Activated CD4-positive, alpha-beta T cell treated with anti-CD3 and anti-CD28 coated beads, Interleukin-2, amount 10 ng/mL, durations not matched to agents 7 days and 5 days (primary cell): ENCODE measurements around the gene PACSIN1. TPM values are rescaled to one million over a fixed set of nuclear protein-coding genes. Genes with fewer than 3 reads are reported as not detected.

Experiments used
- CTCF ChIA-PET: fragments of 350-600 bp; sonication (Branson Sonifier 250); formaldehyde crosslinking; loops from one replicate; lab custom pipeline; 2021; ENCODE audit warnings: antibody characterized with exemption; lab: Charles Lee
- POLR2A ChIA-PET: fragments of 350-600 bp; sonication (Branson Sonifier 250); formaldehyde crosslinking; loops from one replicate; lab custom pipeline; 2021; ENCODE audit warnings: antibody characterized with exemption; lab: Charles Lee
- DNase-seq: peaks from one replicate; pipeline ENCODE4 v3.0.0-alpha.2; 2020
- H3K27ac Mint-ChIP-seq: one replicate; pipeline ENCODE4 v1.8.0; 2021; ENCODE audit warnings: mild to moderate bottlenecking, moderate library complexity, mixed read lengths
- H3K27me3 Mint-ChIP-seq: one replicate; pipeline ENCODE4 v1.8.0; 2021; ENCODE audit warnings: mixed read lengths
- H3K36me3 Mint-ChIP-seq: one replicate; pipeline ENCODE4 v1.8.0; 2021; ENCODE audit warnings: low read depth, mixed read lengths
- H3K4me1 Mint-ChIP-seq: one replicate; pipeline ENCODE4 v1.8.0; 2021; ENCODE audit warnings: mixed read lengths
- H3K4me3 Mint-ChIP-seq: one replicate; pipeline ENCODE4 v1.8.0; 2021; ENCODE audit warnings: mild to moderate bottlenecking, moderate library complexity, mixed read lengths
- H3K9me3 Mint-ChIP-seq: one replicate; pipeline ENCODE4 v1.8.0; 2021; ENCODE audit warnings: mixed read lengths
- total RNA-seq, 2 experiments: library from RNA; stranded (reverse); gene quantifications; one replicate each; pipeline ENCODE4 v1.2.3, GENCODE V29; 2021

PACSIN1 gene
- total RNA-seq, 2 experiments from 2014 or later, result 1.6 to 1.7 TPM

- peak overlapping the region; percentile 41 for H3K27ac Mint-ChIP-seq
- peaks cover 6% of the 10 kb centered on the region for H3K4me1 Mint-ChIP-seq
- CTCF ChIA-PET, result interaction anchor here (0.7 kb wide), 1 partner anchor 47 kb away, joined by 3 read pairs; no protein-coding TSS in a partner anchor
Observed at GRCh38 chr6:34462551-34462971, 3.3 kb upstream of the PACSIN1 start.

GRCh38 chr6:34463299-34463698, 2.6 kb upstream of the PACSIN1 start:
- Mint-ChIP-seq H3K4me1 (peaks cover 6% of the 10 kb centered on the region), H3K27me3 (peaks cover 31% of the 10 kb centered on the region), H3K27ac (no peak overlapping the region), H3K9me3 (no peaks in the 10 kb centered on the region), H3K4me3 (no peak overlapping the region), H3K36me3 (no peaks in the 10 kb centered on the region)
- POLR2A ChIA-PET, result no interaction called here
- no peak for DNase-seq
- CTCF ChIA-PET, result interaction anchor here (1.5 kb wide), 1 partner anchor 146 kb away, joined by 4 read pairs; no protein-coding TSS in a partner anchor

More at GRCh38 chr6:34462551-34462971, 3.3 kb upstream of the PACSIN1 start:
- H3K27me3 Mint-ChIP-seq, result peaks cover 31% of the 10 kb centered on the region
- H3K4me3 Mint-ChIP-seq, result no peak overlapping the region
- H3K36me3 Mint-ChIP-seq, result no peaks in the 10 kb centered on the region
- no peak for DNase-seq
- no peaks in the 10 kb centered on the region for H3K9me3 Mint-ChIP-seq
- POLR2A ChIA-PET, result no interaction called here

- H3K4me1 Mint-ChIP-seq, result peaks cover 6% of the 10 kb centered on the region
- no peak overlapping the region for H3K27ac Mint-ChIP-seq
- peaks cover 31% of the 10 kb centered on the region for H3K27me3 Mint-ChIP-seq
- no peak for DNase-seq
- POLR2A ChIA-PET, result no interaction called here
- CTCF ChIA-PET, result interaction anchor here (0.6 to 1.5 kb wide), 2 partner anchors 145 to 253 kb away, joined by 4 read pairs; no protein-coding TSS in a partner anchor
- H3K9me3 Mint-ChIP-seq, result no peaks in the 10 kb centered on the region
- no peak overlapping the region for H3K4me3 Mint-ChIP-seq
- H3K36me3 Mint-ChIP-seq, result no peaks in the 10 kb centered on the region
Observed at GRCh38 chr6:34463849-34464248, 2.0 kb upstream of the PACSIN1 start.

- no peaks in the 10 kb centered on the region for H3K9me3 Mint-ChIP-seq
- peaks cover 6% of the 10 kb centered on the region for H3K4me1 Mint-ChIP-seq
- no peaks in the 10 kb centered on the region for H3K36me3 Mint-ChIP-seq
- ChIA-PET CTCF (interaction anchor here (1.0 to 1.3 kb wide), 2 partner anchors 17 to 143 kb away, joined by 3 read pairs; no protein-coding TSS in a partner anchor), POLR2A (no interaction called here)
- peaks cover 31% of the 10 kb centered on the region for H3K27me3 Mint-ChIP-seq
- no peak overlapping the region for H3K27ac Mint-ChIP-seq
- no peak for DNase-seq
- H3K4me3 Mint-ChIP-seq, result no peak overlapping the region
Observed at GRCh38 chr6:34466242-34467185, 638 bp downstream of the PACSIN1 start.

- CTCF ChIA-PET, result interaction anchor here (0.7 kb wide), 1 partner anchor 8 kb away, joined by 3 read pairs; no protein-coding TSS in a partner anchor
- H3K9me3 Mint-ChIP-seq, result no peaks in the 10 kb centered on the region
- H3K36me3 Mint-ChIP-seq, result no peaks in the 10 kb centered on the region
- peaks cover 6% of the 10 kb centered on the region for H3K4me1 Mint-ChIP-seq
- H3K4me3 Mint-ChIP-seq, result no peak overlapping the region
- H3K27me3 Mint-ChIP-seq, result peaks cover 25% of the 10 kb centered on the region
- DNase-seq, result no peak
- H3K27ac Mint-ChIP-seq, result no peak overlapping the region
- POLR2A ChIA-PET, result no interaction called here
Observed at GRCh38 chr6:34468378-34468892, 2.6 kb downstream of the PACSIN1 start.

- Mint-ChIP-seq H3K4me1 (peaks cover 6% of the 10 kb centered on the region), H3K27me3 (peaks cover 18% of the 10 kb centered on the region), H3K36me3 (no peaks in the 10 kb centered on the region), H3K4me3 (no peak overlapping the region), H3K27ac (no peak overlapping the region), H3K9me3 (peaks cover 4% of the 10 kb centered on the region)
- POLR2A ChIA-PET, result no interaction called here
- CTCF ChIA-PET, result no interaction called here
- DNase-seq, result no peak
Observed at GRCh38 chr6:34469499-34469898, 3.6 kb downstream of the PACSIN1 start.

- H3K27ac Mint-ChIP-seq, result no peak overlapping the region
- CTCF ChIA-PET, result no interaction called here
- POLR2A ChIA-PET, result no interaction called here
- no peaks in the 10 kb centered on the region for H3K27me3 Mint-ChIP-seq
- DNase-seq, result no peak
- H3K4me1 Mint-ChIP-seq, result no peaks in the 10 kb centered on the region
- no peak overlapping the region for H3K4me3 Mint-ChIP-seq
- H3K9me3 Mint-ChIP-seq, result peaks cover 4% of the 10 kb centered on the region
- no peaks in the 10 kb centered on the region for H3K36me3 Mint-ChIP-seq
Observed at GRCh38 chr6:34472425-34472824, 6.5 kb downstream of the PACSIN1 start.

- DNase-seq, result no peak
- H3K27ac Mint-ChIP-seq, result no peak overlapping the region
- POLR2A ChIA-PET, result no interaction called here
- no peaks in the 10 kb centered on the region for H3K27me3 Mint-ChIP-seq
- no peaks in the 10 kb centered on the region for H3K4me1 Mint-ChIP-seq
- CTCF ChIA-PET, result no interaction called here
- peaks cover 4% of the 10 kb centered on the region for H3K9me3 Mint-ChIP-seq
- no peak overlapping the region for H3K4me3 Mint-ChIP-seq
- H3K36me3 Mint-ChIP-seq, result no peaks in the 10 kb centered on the region
Observed at GRCh38 chr6:34473967-34474366, 8.1 kb downstream of the PACSIN1 start.

- ChIA-PET POLR2A (no interaction called here), CTCF (interaction anchor here (1.0 kb wide), 1 partner anchor 15 kb away, joined by 3 read pairs; no protein-coding TSS in a partner anchor)
- Mint-ChIP-seq H3K9me3 (peaks cover 4% of the 10 kb centered on the region), H3K4me3 (no peak overlapping the region), H3K27me3 (no peaks in the 10 kb centered on the region), H3K4me1 (no peaks in the 10 kb centered on the region), H3K27ac (no peak overlapping the region), H3K36me3 (no peaks in the 10 kb centered on the region)
- no peak for DNase-seq
Observed at GRCh38 chr6:34474754-34475153, 8.9 kb downstream of the PACSIN1 start.

GRCh38 chr6:34475238-34475682, 9.4 kb downstream of the PACSIN1 start:
- no peak for DNase-seq
- H3K9me3 Mint-ChIP-seq, result peaks cover 4% of the 10 kb centered on the region
- no peak overlapping the region for H3K4me3 Mint-ChIP-seq
- no peaks in the 10 kb centered on the region for H3K36me3 Mint-ChIP-seq
- ChIA-PET POLR2A (no interaction called here), CTCF (interaction anchor here (1.0 to 1.4 kb wide), 3 partner anchors 14 to 66 kb away, joined by 3 to 5 read pairs (median 3); no protein-coding TSS in a partner anchor)
- no peaks in the 10 kb centered on the region for H3K4me1 Mint-ChIP-seq
- no peaks in the 10 kb centered on the region for H3K27me3 Mint-ChIP-seq
- H3K27ac Mint-ChIP-seq, result no peak overlapping the region

GRCh38 chr6:34475767-34476328, 10.0 kb downstream of the PACSIN1 start:
- no peak for DNase-seq
- no peaks in the 10 kb centered on the region for H3K4me1 Mint-ChIP-seq
- peaks cover 4% of the 10 kb centered on the region for H3K9me3 Mint-ChIP-seq
- ChIA-PET POLR2A (no interaction called here), CTCF (interaction anchor here (0.6 to 1.4 kb wide), 4 partner anchors 14 to 65 kb away, joined by 3 to 5 read pairs (median 3); no protein-coding TSS in a partner anchor)
- no peak overlapping the region for H3K27ac Mint-ChIP-seq
- no peaks in the 10 kb centered on the region for H3K36me3 Mint-ChIP-seq
- no peaks in the 10 kb centered on the region for H3K27me3 Mint-ChIP-seq
- no peak overlapping the region for H3K4me3 Mint-ChIP-seq

- no peak overlapping the region for H3K4me3 Mint-ChIP-seq
- POLR2A ChIA-PET, result no interaction called here
- H3K27ac Mint-ChIP-seq, result no peak overlapping the region
- H3K9me3 Mint-ChIP-seq, result peaks cover 4% of the 10 kb centered on the region
- H3K27me3 Mint-ChIP-seq, result no peaks in the 10 kb centered on the region
- no peaks in the 10 kb centered on the region for H3K4me1 Mint-ChIP-seq
- H3K36me3 Mint-ChIP-seq, result no peaks in the 10 kb centered on the region
- DNase-seq, result no peak
- CTCF ChIA-PET, result interaction anchor here (1.4 kb wide), 1 partner anchor 17 kb away, joined by 5 read pairs; no protein-coding TSS in a partner anchor
Observed at GRCh38 chr6:34476447-34476846, 10.6 kb downstream of the PACSIN1 start.
